ENCODE results near the gene FOXP1. TPM values are rescaled to one million over a fixed set of nuclear protein-coding genes. Genes with fewer than 3 reads are reported as not detected.

FOXP1 gene
- total RNA-seq, 2 experiments from 2014 or later: 108 to 153 TPM

- intact Hi-C loops (cut with DNase I, micrococcal nuclease): loop anchor here in 1 of 2 experiments (5.0 kb wide), 1 partner anchor 34 kb away; no protein-coding TSS in a partner anchor
- DNase-seq (no peak), ATAC-seq (no peak)
- no peak overlapping the region for H3K27ac Mint-ChIP-seq
- no peaks in the 10 kb centered on the region for H3K27me3 Mint-ChIP-seq
- ChIA-PET CTCF (interaction anchor here (0.7 kb wide), 1 partner anchor 30 kb away, joined by 3 read pairs; no protein-coding TSS in a partner anchor), POLR2A (no interaction called here)
- H3K4me3 Mint-ChIP-seq: no peak overlapping the region
- H3K9me3 Mint-ChIP-seq (ENCODE audit: low read depth): no peaks in the 10 kb centered on the region
- peaks cover 2% of the 10 kb centered on the region for H3K36me3 Mint-ChIP-seq (ENCODE audit: low read depth)
- H3K4me1 Mint-ChIP-seq: peaks cover 40% of the 10 kb centered on the region
Measured at GRCh38 chr3:71318458-71318827, 265.1 kb downstream of the FOXP1 start.

- Mint-ChIP-seq H3K4me3 (no peak overlapping the region), H3K27ac (no peak overlapping the region), H3K27me3 (no peaks in the 10 kb centered on the region), H3K9me3 (ENCODE audit: low read depth) (no peaks in the 10 kb centered on the region), H3K36me3 (ENCODE audit: low read depth) (peaks cover 2% of the 10 kb centered on the region), H3K4me1 (peaks cover 40% of the 10 kb centered on the region)
- POLR2A ChIA-PET: no interaction called here
- ATAC-seq (no peak), DNase-seq (no peak)
- CTCF ChIA-PET: interaction anchor here (0.7 kb wide), 1 partner anchor 30 kb away, joined by 3 read pairs; no protein-coding TSS in a partner anchor
- intact Hi-C loops (cut with DNase I, micrococcal nuclease): loop anchor here in 1 of 2 experiments (2.0 to 5.0 kb wide), 2 partner anchors 23 to 34 kb away; no protein-coding TSS in a partner anchor
Measured at GRCh38 chr3:71317749-71318457, 265.6 kb downstream of the FOXP1 start.

- no peak for DNase-seq
- Mint-ChIP-seq H3K4me3 (no peak overlapping the region), H3K27ac (no peak overlapping the region), H3K36me3 (ENCODE audit: low read depth) (peaks cover 3% of the 10 kb centered on the region), H3K9me3 (ENCODE audit: low read depth) (no peaks in the 10 kb centered on the region), H3K4me1 (peaks cover 40% of the 10 kb centered on the region), H3K27me3 (no peaks in the 10 kb centered on the region)
- intact Hi-C loops (cut with DNase I, micrococcal nuclease): loop anchor here in 1 of 2 experiments (2.0 to 5.0 kb wide), 2 partner anchors 24 to 35 kb away; no protein-coding TSS in a partner anchor
- ChIA-PET POLR2A (no interaction called here), CTCF (no interaction called here)
- no peak for ATAC-seq
Measured at GRCh38 chr3:71317140-71317539, 266.4 kb downstream of the FOXP1 start.

GRCh38 chr3:71316066-71316777 lies 267.3 kb downstream of the FOXP1 start:
- POLR2A ChIA-PET: no interaction called here
- no peak for ATAC-seq
- no peaks in the 10 kb centered on the region for H3K9me3 Mint-ChIP-seq (ENCODE audit: low read depth)

GRCh38 chr3:71315431-71315830 lies 268.1 kb downstream of the FOXP1 start:
- CTCF ChIA-PET: interaction anchor here (0.7 to 1.5 kb wide), 2 partner anchors 33 to 432 kb away, joined by 3 to 4 read pairs; no protein-coding TSS in a partner anchor
- peaks cover 56% of the 10 kb centered on the region for H3K4me1 Mint-ChIP-seq
- H3K27ac Mint-ChIP-seq: no peak overlapping the region
- H3K4me3 Mint-ChIP-seq: no peak overlapping the region
- H3K9me3 Mint-ChIP-seq (ENCODE audit: low read depth): no peaks in the 10 kb centered on the region
- no peaks in the 10 kb centered on the region for H3K27me3 Mint-ChIP-seq
- POLR2A ChIA-PET: no interaction called here
- H3K36me3 Mint-ChIP-seq (ENCODE audit: low read depth): peaks cover 9% of the 10 kb centered on the region
- intact Hi-C loops (cut with DNase I, micrococcal nuclease): loop anchor here in 1 of 2 experiments (5.0 kb wide), 1 partner anchor 37 kb away; no protein-coding TSS in a partner anchor
- DNase-seq (no peak), ATAC-seq (no peak)

More at GRCh38 chr3:71316066-71316777, 267.3 kb downstream of the FOXP1 start:
- Mint-ChIP-seq H3K27ac (peak overlapping the region; percentile 15), H3K27me3 (no peaks in the 10 kb centered on the region), H3K36me3 (ENCODE audit: low read depth) (peaks cover 4% of the 10 kb centered on the region), H3K4me3 (no peak overlapping the region), H3K4me1 (peaks cover 48% of the 10 kb centered on the region)
- CTCF ChIA-PET: interaction anchor here (0.8 kb wide), 1 partner anchor 10 kb away, joined by 3 read pairs; no protein-coding TSS in a partner anchor
- intact Hi-C loops (cut with DNase I, micrococcal nuclease): loop anchor here in 1 of 2 experiments (2.0 to 5.0 kb wide), 2 partner anchors 25 to 36 kb away; no protein-coding TSS in a partner anchor
- DNase-seq: no peak

GRCh38 chr3:71313844-71314243 lies 269.7 kb downstream of the FOXP1 start:
- peaks cover 70% of the 10 kb centered on the region for H3K4me1 Mint-ChIP-seq
- ChIA-PET POLR2A (interaction anchor here (0.5 kb wide), 1 partner anchor 196 kb away, joined by 3 read pairs; no protein-coding TSS in a partner anchor), CTCF (interaction anchor here (1.9 kb wide), 1 partner anchor 84 kb away, joined by 4 read pairs; no protein-coding TSS in a partner anchor)
- H3K4me3 Mint-ChIP-seq: no peak overlapping the region
- DNase-seq (no peak), ATAC-seq (no peak)
- H3K27me3 Mint-ChIP-seq: no peaks in the 10 kb centered on the region
- no peaks in the 10 kb centered on the region for H3K9me3 Mint-ChIP-seq (ENCODE audit: low read depth)
- intact Hi-C loops (cut with DNase I, micrococcal nuclease): no loop called here
- peaks cover 12% of the 10 kb centered on the region for H3K36me3 Mint-ChIP-seq (ENCODE audit: low read depth)
- no peak overlapping the region for H3K27ac Mint-ChIP-seq

- Mint-ChIP-seq H3K4me1 (peaks cover 72% of the 10 kb centered on the region), H3K9me3 (ENCODE audit: low read depth) (no peaks in the 10 kb centered on the region), H3K4me3 (no peak overlapping the region), H3K27me3 (no peaks in the 10 kb centered on the region), H3K36me3 (ENCODE audit: low read depth) (peaks cover 12% of the 10 kb centered on the region), H3K27ac (no peak overlapping the region)
- DNase-seq: no peak
- ChIA-PET CTCF (interaction anchor here (0.7 to 2.0 kb wide), 9 partner anchors 8 to 340 kb away, joined by 3 to 9 read pairs (median 4); no protein-coding TSS in a partner anchor), POLR2A (interaction anchor here (1.5 kb wide), 1 partner anchor 148 kb away, joined by 3 read pairs; no protein-coding TSS in a partner anchor)
- intact Hi-C loops (cut with DNase I, micrococcal nuclease): no loop called here
- ATAC-seq: no peak
Measured at GRCh38 chr3:71312461-71312860, 271.1 kb downstream of the FOXP1 start.

- ChIA-PET CTCF (interaction anchor here (0.7 to 2.0 kb wide), 10 partner anchors 9 to 388 kb away, joined by 3 to 9 read pairs (median 4); no protein-coding TSS in a partner anchor), POLR2A (interaction anchor here (1.5 kb wide), 1 partner anchor 149 kb away, joined by 3 read pairs; no protein-coding TSS in a partner anchor)
- intact Hi-C loops (cut with DNase I, micrococcal nuclease): no loop called here
- Mint-ChIP-seq H3K4me1 (peaks cover 69% of the 10 kb centered on the region), H3K27me3 (no peaks in the 10 kb centered on the region), H3K36me3 (ENCODE audit: low read depth) (peaks cover 12% of the 10 kb centered on the region), H3K9me3 (ENCODE audit: low read depth) (no peaks in the 10 kb centered on the region), H3K27ac (no peak overlapping the region), H3K4me3 (no peak overlapping the region)
- ATAC-seq (no peak), DNase-seq (no peak)
Measured at GRCh38 chr3:71311661-71312046, 271.9 kb downstream of the FOXP1 start.

GRCh38 chr3:71310980-71311660 lies 272.4 kb downstream of the FOXP1 start:
- ChIA-PET CTCF (interaction anchor here (0.6 to 2.0 kb wide), 10 partner anchors 9 to 389 kb away, joined by 3 to 9 read pairs (median 4); no protein-coding TSS in a partner anchor), POLR2A (interaction anchor here (1.5 kb wide), 1 partner anchor 150 kb away, joined by 3 read pairs; no protein-coding TSS in a partner anchor)
- peaks cover 12% of the 10 kb centered on the region for H3K36me3 Mint-ChIP-seq (ENCODE audit: low read depth)
- DNase-seq: peak; percentile 36
- intact Hi-C loops (cut with DNase I, micrococcal nuclease): no loop called here
- H3K9me3 Mint-ChIP-seq (ENCODE audit: low read depth): no peaks in the 10 kb centered on the region
- no peaks in the 10 kb centered on the region for H3K27me3 Mint-ChIP-seq
- H3K4me1 Mint-ChIP-seq: peaks cover 69% of the 10 kb centered on the region
- no peak overlapping the region for H3K4me3 Mint-ChIP-seq
- ATAC-seq: peak; percentile 57
- no peak overlapping the region for H3K27ac Mint-ChIP-seq

- H3K27ac Mint-ChIP-seq: peak overlapping the region; percentile 51
- no peaks in the 10 kb centered on the region for H3K9me3 Mint-ChIP-seq (ENCODE audit: low read depth)
- H3K36me3 Mint-ChIP-seq (ENCODE audit: low read depth): peaks cover 12% of the 10 kb centered on the region
- no peak for DNase-seq
- ATAC-seq: no peak
- intact Hi-C loops (cut with DNase I, micrococcal nuclease): no loop called here
- ChIA-PET POLR2A (interaction anchor here (0.6 to 1.0 kb wide), 3 partner anchors 9 to 273 kb away, joined by 3 to 4 read pairs (median 4); no protein-coding TSS in a partner anchor), CTCF (interaction anchor here (0.6 to 1.3 kb wide), 2 partner anchors 16 to 28 kb away, joined by 3 to 4 read pairs; no protein-coding TSS in a partner anchor)
- H3K27me3 Mint-ChIP-seq: no peaks in the 10 kb centered on the region
- no peak overlapping the region for H3K4me3 Mint-ChIP-seq
- peaks cover 68% of the 10 kb centered on the region for H3K4me1 Mint-ChIP-seq
Measured at GRCh38 chr3:71310359-71310979, 273.1 kb downstream of the FOXP1 start.

Data from activated CD4-positive, alpha-beta T cell treated with anti-CD3 and anti-CD28 coated beads for 36 hours (primary cell).